GM19468 (cell line): Measurements from ENCODE around the gene TAGAP.
"Not testable (repeated sequence)": the region's sequence is repeated elsewhere in the genome, so short reads cannot be mapped to it uniquely, and the experiment has no call there.

ENCODE experiments used
- ATAC-seq: cut with Tn5 transposase; IDR thresholded peaks from one replicate; pipeline ENCODE4 v1.9.1; 2021; ENCODE audit warnings: mild to moderate bottlenecking, moderate library complexity, moderate number of reproducible peaks; ENCODE audit not compliant: unreplicated experiment; ENCODE audit errors: extremely low read depth

Gene TAGAP

GRCh38 chr6:159047891-159048685, 3.3 kb upstream of the TAGAP start:
- no peak for ATAC-seq

GRCh38 chr6:159045801-159046200, 1.0 kb upstream of the TAGAP start:
- ATAC-seq, result no peak

GRCh38 chr6:159043947-159044346, 844 bp downstream of the TAGAP start:
- no peak for ATAC-seq

GRCh38 chr6:159043251-159043650, 1.5 kb downstream of the TAGAP start:
- no peak for ATAC-seq

- ATAC-seq, result no peak
These were observed 2.0 kb downstream of the TAGAP start for GRCh38 chr6:159042826-159043181.

GRCh38 chr6:159042003-159042825, 2.6 kb downstream of the TAGAP start:
- ATAC-seq, result no peak

GRCh38 chr6:159041181-159041580, 3.6 kb downstream of the TAGAP start:
- ATAC-seq, result no peak

GRCh38 chr6:159039885-159040258, 4.9 kb downstream of the TAGAP start:
- ATAC-seq, result no peak

- peak; percentile 61 for ATAC-seq
These were observed 5.6 kb downstream of the TAGAP start for GRCh38 chr6:159038914-159039884.

- ATAC-seq, result not testable (repeated sequence)
These were observed 6.5 kb downstream of the TAGAP start for GRCh38 chr6:159038318-159038717.

- no peak for ATAC-seq
These were observed 7.0 kb downstream of the TAGAP start for GRCh38 chr6:159037756-159038290.

GRCh38 chr6:159036673-159037072, 8.1 kb downstream of the TAGAP start:
- ATAC-seq, result no peak

GRCh38 chr6:159035891-159036290, 8.9 kb downstream of the TAGAP start:
- no peak for ATAC-seq

GRCh38 chr6:159033160-159034049, 11.4 kb downstream of the TAGAP start:
- no peak for ATAC-seq

GRCh38 chr6:159031846-159032245, 12.9 kb downstream of the TAGAP start:
- ATAC-seq, result no peak

- no peak for ATAC-seq
These were observed 14.6 kb downstream of the TAGAP start for GRCh38 chr6:159030168-159030567.

- not testable (repeated sequence) for ATAC-seq
These were observed 19.6 kb downstream of the TAGAP start for GRCh38 chr6:159025224-159025623.

GRCh38 chr6:159023893-159024292, 20.9 kb downstream of the TAGAP start:
- no peak for ATAC-seq

- no peak for ATAC-seq
These were observed 24.8 kb downstream of the TAGAP start for GRCh38 chr6:159020011-159020410.
